Liver (tissue), 9 donors: ENCODE data around the gene MT3. TPM values are rescaled to one million over a fixed set of nuclear protein-coding genes. Genes with fewer than 3 reads are reported as not detected.

Experiments used
- DNase-seq: peaks from one replicate; pipeline ENCODE4 v3.0.0-alpha.2; 2017; ENCODE audit warnings: low spot score
- H3K27ac ChIP-seq, 2 donors: one replicate each; pipeline ENCODE4 v1.7.0; 2013; ENCODE audit warnings: inconsistent platforms in 2 of 2, low read length in 2 of 2, control low read depth in 1 of 2, low read depth in 1 of 2, mild to moderate bottlenecking in 1 of 2
- H3K27me3 ChIP-seq, 4 donors: one replicate each; pipeline versions ENCODE4 v1.6.1 to v1.7.0; 2013; ENCODE audit warnings: low read length in 3 of 4, inconsistent platforms in 1 of 4, mild to moderate bottlenecking in 1 of 4, moderate library complexity in 1 of 4; ENCODE audit not compliant: control insufficient read depth in 4 of 4, insufficient read depth in 4 of 4
- H3K36me3 ChIP-seq, 4 donors: one replicate each; pipeline versions ENCODE4 v1.6.1 to v1.7.0; 2013; ENCODE audit warnings: low read length in 3 of 4, mild to moderate bottlenecking in 3 of 4, low read depth in 1 of 4, moderate library complexity in 1 of 4; ENCODE audit not compliant: control insufficient read depth in 4 of 4, insufficient read depth in 3 of 4
- H3K4me1 ChIP-seq, 4 donors: one replicate each; pipeline versions ENCODE4 v1.6.1 to v1.7.0; 2013; ENCODE audit warnings: low read length in 3 of 4, mild to moderate bottlenecking in 3 of 4, moderate library complexity in 1 of 4; ENCODE audit not compliant: control insufficient read depth in 4 of 4, insufficient read depth in 4 of 4
- H3K4me3 ChIP-seq, 3 donors: one replicate each; pipeline versions ENCODE4 v1.6.1 to v1.7.0; 2013; ENCODE audit warnings: low read length in 3 of 3, control low read depth in 1 of 3, low read depth in 1 of 3, mild to moderate bottlenecking in 1 of 3
- H3K9ac ChIP-seq, 2 donors: one replicate each; pipeline ENCODE4 v1.7.0; 2013; ENCODE audit warnings: low read length in 2 of 2, mild to moderate bottlenecking in 2 of 2, moderate library complexity in 2 of 2, control low read depth in 1 of 2, low read depth in 1 of 2
- H3K9me3 ChIP-seq, 4 donors: one replicate each; pipeline versions ENCODE4 v1.6.1 to v1.7.0; 2013; ENCODE audit warnings: low read length in 3 of 4; ENCODE audit not compliant: control insufficient read depth in 4 of 4
- ATF3 ChIP-seq: IDR thresholded peaks from 2 replicates; pipeline ENCODE4 v1.6.1; 2016; ENCODE audit warnings: antibody characterized with exemption
- CTCF ChIP-seq: fragments of 150-350 bp; IDR thresholded peaks from 2 replicates; pipeline ENCODE4 v1.5.1; 2017; ENCODE audit warnings: improper control_type of control experiment, low read depth, low read length; ENCODE audit not compliant: missing input control
- EGR1 ChIP-seq, 2 donors: IDR thresholded peaks; 2 replicates each; pipeline ENCODE4 v1.6.1; 2016 to 2018; ENCODE audit warnings: antibody characterized with exemption in 2 of 2, low read depth in 2 of 2
- FOXA1 ChIP-seq: IDR thresholded peaks from 2 replicates; pipeline ENCODE4 v1.6.1; 2016; ENCODE audit warnings: antibody characterized with exemption
- FOXA2 ChIP-seq: IDR thresholded peaks from 2 replicates; pipeline ENCODE4 v1.6.1; 2016; ENCODE audit warnings: antibody characterized with exemption
- GABPA ChIP-seq, 2 donors: IDR thresholded peaks in 1 of 2; conservative IDR thresholded peaks in 1 of 2; 2 replicates each; pipeline ENCODE4 v1.6.1; 2016; ENCODE audit warnings: antibody characterized with exemption in 2 of 2, mild to moderate bottlenecking in 1 of 2, moderate library complexity in 1 of 2
- HNF4A ChIP-seq, 2 donors: conservative IDR thresholded peaks; 2 replicates each; pipeline ENCODE4 v1.6.1; 2016; ENCODE audit warnings: antibody characterized with exemption in 2 of 2, mild to moderate bottlenecking in 2 of 2
- HNF4G ChIP-seq: IDR thresholded peaks from 2 replicates; pipeline ENCODE4 v1.6.1; 2016; ENCODE audit warnings: antibody characterized with exemption
- JUND ChIP-seq, 2 donors: IDR thresholded peaks; 2 replicates each; pipeline ENCODE4 v1.6.1; 2016; ENCODE audit warnings: antibody characterized with exemption in 2 of 2
- MAX ChIP-seq: IDR thresholded peaks from 2 replicates; pipeline ENCODE4 v1.6.1; 2016; ENCODE audit warnings: antibody characterized with exemption
- NR2F2 ChIP-seq: IDR thresholded peaks from 2 replicates; pipeline ENCODE4 v1.6.1; 2016; ENCODE audit warnings: antibody characterized with exemption
- RAD21 ChIP-seq, 2 donors: IDR thresholded peaks; 2 replicates each; pipeline ENCODE4 v1.6.1; 2016; ENCODE audit warnings: antibody characterized with exemption in 2 of 2, mild to moderate bottlenecking in 2 of 2
- REST ChIP-seq: IDR thresholded peaks from 2 replicates; pipeline ENCODE4 v1.6.1; 2016; ENCODE audit warnings: antibody characterized with exemption, mild to moderate bottlenecking
- RXRA ChIP-seq, 2 donors: IDR thresholded peaks; 2 replicates each; pipeline ENCODE4 v1.6.1; 2017 to 2018; ENCODE audit warnings: antibody characterized with exemption in 2 of 2, mild to moderate bottlenecking in 1 of 2
- SP1 ChIP-seq: IDR thresholded peaks from 2 replicates; pipeline ENCODE4 v1.6.1; 2018; ENCODE audit warnings: antibody characterized with exemption, mild to moderate bottlenecking
- TAF1 ChIP-seq: conservative IDR thresholded peaks from 2 replicates; pipeline ENCODE4 v1.6.1; 2016; ENCODE audit warnings: antibody characterized with exemption, mild to moderate bottlenecking
- YY1 ChIP-seq: IDR thresholded peaks from 2 replicates; pipeline ENCODE4 v1.6.1; 2016; ENCODE audit warnings: antibody characterized with exemption, mild to moderate bottlenecking
- ZBTB33 ChIP-seq: IDR thresholded peaks from 2 replicates; pipeline ENCODE4 v1.6.1; 2016; ENCODE audit warnings: antibody characterized with exemption
- WGBS: extraction: QIAGEN DNeasy Blood & Tissue Kit; methylation state at CpG from one replicate; pipeline ENCODE4 v1.1.7; 2013; 5-methylcytosine and 5-hydroxymethylcytosine counted together
- polyA plus RNA-seq, 2 donors: library from polyadenylated mRNA; stranded (reverse) in 1 of 2; unstranded in 1 of 2; fragments of 200-250 nt in 1 of 2; fragments of >200 nt in 1 of 2; fragmentation: Nextera tagmentation in 1 of 2; extraction: Ambion mirVana in 1 of 2; gene quantifications; one replicate each; pipeline versions ENCODE4 v1.2.1 to v1.2.3, GENCODE V29; 2013 to 2015
- total RNA-seq, 2 donors: library from RNA; depleted of rRNA; stranded (reverse); fragments of >200 nt; gene quantifications; one replicate each; pipeline ENCODE4 v1.2.3, GENCODE V29; 2014
- donor health status: healthy.
- donor health status: healthy.
- donor health status: healthy.
- donor health status: healthy.
- donor health status: healthy.

MT3 gene
- total and polyA plus RNA-seq, 4 donors: not detected

GRCh38 chr16:56617212-56618085, 28.1 kb downstream of the MT3 start:
- TF ChIP-seq REST: peak; percentile 67
- TF ChIP-seq ZBTB33: no peak
- peak in 1 of 2 donors; percentile 25 for TF ChIP-seq HNF4A (conservative IDR thresholded peaks at IDR 0.05)
- TF ChIP-seq HNF4G: no peak
- no peak for TF ChIP-seq JUND (IDR thresholded peaks at IDR 0.05)
- peak in 1 of 2 donors; percentile 40 for TF ChIP-seq RAD21 (IDR thresholded peaks at IDR 0.05)
- TF ChIP-seq SP1: peak; percentile 49
- peak; percentile 20 for TF ChIP-seq CTCF
- TF ChIP-seq FOXA1: no peak
- no peak for TF ChIP-seq NR2F2
- peak; percentile 27 to 50 for TF ChIP-seq RXRA (IDR thresholded peaks at IDR 0.05)
- no peak for TF ChIP-seq EGR1 (IDR thresholded peaks at IDR 0.05; ENCODE audit: low read depth in 2 of 2)
- TF ChIP-seq TAF1: peak; percentile 45
- peak; percentile 44 for TF ChIP-seq YY1
- TF ChIP-seq ATF3: no peak
- TF ChIP-seq MAX: no peak
- TF ChIP-seq FOXA2: no peak
- TF ChIP-seq GABPA (IDR thresholded peaks at IDR 0.05 in 1 of 2, conservative IDR thresholded peaks at IDR 0.05 in 1 of 2): no peak
- WGBS: 3% methylated on average over 40 of the region's 41 CpGs
- H3K9me3 ChIP-seq: no peaks in the 10 kb centered on the region
- peak overlapping the region; percentile 91 to 93 for H3K27ac ChIP-seq
- no peaks in the 10 kb centered on the region for H3K27me3 ChIP-seq
- H3K36me3 ChIP-seq: no peaks in the 10 kb centered on the region
- H3K4me3 ChIP-seq: peak overlapping the region; percentile 47 to 77 (median 67)
- peak; percentile 71 for DNase-seq
- H3K4me1 ChIP-seq: peaks cover 0 to 30% (median 14%) of the 10 kb centered on the region in 4 donors
- peak overlapping the region; percentile 58 to 78 for H3K9ac ChIP-seq
